ENCODE data around the gene IRAK1BP1.
"Not testable (repeated sequence)": the region's sequence is repeated elsewhere in the genome, so short reads cannot be mapped to it uniquely, and the experiment has no call there.

Gene IRAK1BP1, protein sequence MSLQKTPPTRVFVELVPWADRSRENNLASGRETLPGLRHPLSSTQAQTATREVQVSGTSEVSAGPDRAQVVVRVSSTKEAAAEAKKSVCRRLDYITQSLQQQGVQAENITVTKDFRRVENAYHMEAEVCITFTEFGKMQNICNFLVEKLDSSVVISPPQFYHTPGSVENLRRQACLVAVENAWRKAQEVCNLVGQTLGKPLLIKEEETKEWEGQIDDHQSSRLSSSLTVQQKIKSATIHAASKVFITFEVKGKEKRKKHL

DNA sequence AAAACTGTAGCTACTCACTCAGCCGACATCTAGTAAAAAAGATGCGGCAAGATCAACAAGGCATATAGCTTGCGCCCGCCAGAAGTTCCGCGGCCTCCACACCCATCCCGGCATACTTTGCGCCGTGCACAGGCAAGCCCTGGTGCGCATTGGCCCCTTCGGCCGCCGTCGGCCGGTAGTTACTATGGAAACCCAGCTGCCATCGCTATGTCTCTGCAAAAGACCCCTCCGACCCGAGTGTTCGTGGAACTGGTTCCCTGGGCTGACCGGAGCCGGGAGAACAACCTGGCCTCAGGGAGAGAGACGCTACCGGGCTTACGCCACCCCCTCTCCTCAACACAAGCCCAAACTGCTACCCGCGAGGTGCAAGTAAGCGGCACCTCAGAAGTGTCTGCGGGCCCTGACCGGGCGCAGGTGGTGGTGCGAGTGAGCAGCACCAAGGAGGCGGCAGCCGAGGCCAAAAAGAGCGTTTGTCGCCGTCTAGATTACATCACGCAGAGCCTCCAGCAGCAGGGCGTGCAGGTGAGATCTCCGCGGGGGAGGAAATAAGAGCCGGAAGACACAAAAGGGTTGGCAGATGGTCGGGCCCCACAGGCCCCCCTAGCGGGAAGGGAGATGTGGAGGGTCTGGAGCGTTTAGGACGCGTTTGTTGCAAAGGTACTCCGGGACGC, at the start of gene IRAK1BP1:
Gene IRAK1BP1, plus strand, starts transcription at position 182 of the 671 bp plus-strand sequence. Its CDS starts 26 bp downstream, at position 208.
- peak; percentile 79 to 86 for DNase-seq

DNA sequence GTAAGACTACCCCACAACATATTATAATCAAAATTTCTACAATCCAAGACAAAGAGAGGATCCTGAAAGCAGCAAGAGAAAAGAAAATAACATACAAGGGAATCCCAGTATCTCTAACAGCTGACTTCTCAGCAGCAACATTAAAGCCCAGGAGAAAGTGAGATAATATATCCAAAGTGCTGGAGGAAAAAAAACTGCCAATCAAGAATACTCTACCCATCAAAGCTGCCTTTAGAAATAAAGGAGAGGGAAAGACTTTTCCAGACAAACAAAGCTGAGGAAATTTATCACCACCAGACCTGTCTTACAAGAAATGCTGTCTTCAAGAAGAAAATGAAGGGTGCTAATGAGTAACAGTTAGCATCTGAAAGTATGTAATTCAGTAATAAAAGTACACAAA, 43.3 kb upstream of the IRAK1BP1 start:
- no peak for DNase-seq

DNA sequence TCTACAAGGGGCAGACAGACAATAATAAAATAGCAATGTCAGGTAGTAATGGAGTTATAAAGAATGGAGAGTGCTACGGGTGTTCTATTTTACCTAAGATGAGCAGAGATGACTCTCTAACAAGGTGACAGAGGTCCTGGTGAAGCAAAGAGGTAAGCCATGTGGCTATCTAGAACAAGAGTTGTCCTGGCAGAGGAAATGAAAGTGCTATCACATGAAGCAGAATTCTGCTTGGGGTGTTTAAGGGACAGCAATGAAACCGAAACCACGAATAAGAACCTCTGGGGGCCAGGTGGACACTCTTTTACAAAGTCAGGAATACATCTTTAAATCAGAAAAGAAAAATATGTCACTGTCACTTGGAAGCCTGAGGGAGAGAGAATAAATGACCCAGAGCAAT, 37.9 kb upstream of the IRAK1BP1 start:
- DNase-seq: no peak

DNA sequence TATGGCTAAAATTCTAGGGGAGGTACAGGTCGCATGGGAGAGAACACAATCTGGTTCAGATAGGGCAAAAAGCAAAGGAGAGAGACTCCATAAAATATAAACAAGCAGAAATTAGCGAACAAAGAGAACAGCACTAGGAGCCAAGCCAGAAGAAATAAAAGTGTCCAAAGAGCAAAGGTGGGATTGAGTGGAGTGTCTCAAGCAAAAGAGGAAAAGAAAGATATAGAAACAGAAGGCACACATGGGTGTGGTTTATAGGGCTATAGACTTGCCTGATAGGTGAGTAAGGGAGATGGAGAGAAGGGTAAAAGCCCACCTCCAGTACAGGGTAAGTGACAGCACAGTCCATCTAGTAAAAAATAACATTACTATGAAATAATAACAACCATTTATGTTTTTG, 36.5 kb upstream of the IRAK1BP1 start:
- no peak for DNase-seq

DNA sequence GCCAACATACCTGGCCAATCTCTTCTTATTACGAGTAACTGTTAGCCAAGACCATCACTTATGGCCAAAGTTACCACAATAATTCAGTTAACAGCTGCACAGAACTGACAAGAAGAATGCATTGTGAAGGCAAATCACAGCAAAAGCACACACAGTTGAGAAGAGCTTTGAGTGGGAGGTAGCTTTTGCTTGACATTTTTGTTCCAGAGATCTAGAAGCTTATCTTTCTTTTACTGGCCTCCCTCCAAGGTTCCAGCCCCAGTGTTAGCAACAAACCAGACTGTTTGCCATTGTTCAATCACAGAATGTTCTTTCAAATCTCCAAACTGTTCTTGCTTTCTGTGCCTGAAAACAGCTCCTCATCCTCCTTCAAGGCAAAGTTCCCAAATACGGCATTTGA, 35.9 kb upstream of the IRAK1BP1 start:
- no peak for DNase-seq

DNA sequence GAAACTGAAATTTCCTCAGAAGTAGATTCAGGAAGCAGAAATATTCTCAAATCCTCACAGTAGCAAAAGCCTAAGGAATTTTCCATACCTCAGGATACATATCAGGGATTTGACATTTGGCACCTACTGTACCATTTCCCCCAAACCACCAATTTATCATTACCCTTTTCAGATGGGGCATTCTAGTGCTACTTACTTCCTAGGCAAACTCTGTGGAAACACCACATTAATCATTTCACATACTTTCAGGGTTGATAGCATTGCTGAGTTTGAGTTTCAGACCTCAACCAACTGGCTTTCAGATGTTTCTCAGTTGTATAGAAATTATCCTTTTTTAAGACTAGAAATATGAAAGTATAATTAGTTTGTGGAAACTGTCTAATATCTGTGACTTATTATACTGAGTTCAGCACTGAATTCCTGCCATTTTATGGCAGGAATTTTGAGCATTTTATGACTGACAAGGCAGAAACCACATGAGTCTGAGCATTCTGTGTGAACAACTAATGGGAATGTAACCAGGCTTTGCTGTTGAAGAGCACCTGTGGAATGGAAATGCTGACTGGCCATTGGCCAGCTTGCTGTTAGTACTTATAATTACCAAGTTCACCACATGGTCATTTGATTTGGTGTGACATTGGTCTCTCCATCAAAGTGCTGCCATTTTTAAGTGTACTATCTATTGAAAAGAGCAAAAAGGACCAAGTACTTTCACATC, 35.1 kb upstream of the IRAK1BP1 start:
- no peak for DNase-seq

DNA sequence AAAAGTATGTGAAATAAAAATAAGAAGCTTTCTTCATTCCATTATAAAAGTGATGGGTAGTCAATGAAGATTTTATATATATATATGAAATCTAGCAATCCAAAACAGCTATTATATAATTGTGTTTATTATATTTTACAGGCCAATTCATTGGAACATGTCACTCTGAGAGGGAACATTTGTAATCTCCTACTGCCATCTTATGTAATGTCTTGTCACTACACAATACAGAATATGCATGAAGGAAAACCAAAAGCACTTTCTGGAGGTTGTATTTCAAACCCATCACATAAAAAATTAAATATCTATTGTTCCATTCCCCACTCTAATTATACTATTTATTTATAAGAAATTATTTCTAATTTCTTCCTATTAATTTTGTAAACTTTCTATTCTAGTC, 31.5 kb upstream of the IRAK1BP1 start:
- DNase-seq: peak; percentile 32 to 49

DNA sequence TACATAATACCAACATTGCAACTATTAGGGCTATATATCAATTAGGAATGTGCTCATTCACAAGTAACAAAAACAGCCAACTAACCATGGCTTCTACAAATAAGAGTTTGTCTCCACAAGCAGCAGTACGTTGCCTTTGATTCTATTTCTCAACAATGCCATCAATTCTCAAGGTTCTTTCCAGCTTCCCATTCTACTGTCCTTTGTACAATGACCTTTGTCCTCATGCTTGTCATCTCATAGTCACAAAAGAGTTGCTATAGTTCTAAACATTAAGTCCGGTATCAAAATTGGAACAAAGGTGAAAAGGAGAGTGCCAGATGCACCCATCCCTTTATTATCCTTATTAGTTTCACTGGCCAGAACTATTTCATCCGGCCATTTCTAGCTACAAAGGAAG, 30.8 kb upstream of the IRAK1BP1 start:
- DNase-seq: no peak

DNA sequence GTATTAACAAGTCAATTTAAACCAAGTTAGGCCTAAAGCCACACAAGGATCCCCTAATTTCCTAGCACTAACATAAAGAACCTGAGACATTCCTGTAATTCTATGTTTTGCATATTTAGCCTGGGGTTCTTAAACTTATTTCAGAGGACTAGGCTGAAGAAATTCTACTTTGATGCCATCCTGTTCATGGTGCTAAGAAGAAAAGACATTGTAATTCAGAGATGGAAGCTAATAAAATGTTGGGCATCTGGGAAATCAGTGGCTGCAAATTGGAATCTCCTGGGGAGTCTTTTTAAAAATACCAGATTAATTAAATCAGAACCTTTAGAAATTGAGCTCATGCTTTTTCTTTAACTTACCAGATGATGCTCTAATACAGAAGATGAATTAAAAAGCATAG, 26.2 kb upstream of the IRAK1BP1 start:
- no peak for DNase-seq

DNA sequence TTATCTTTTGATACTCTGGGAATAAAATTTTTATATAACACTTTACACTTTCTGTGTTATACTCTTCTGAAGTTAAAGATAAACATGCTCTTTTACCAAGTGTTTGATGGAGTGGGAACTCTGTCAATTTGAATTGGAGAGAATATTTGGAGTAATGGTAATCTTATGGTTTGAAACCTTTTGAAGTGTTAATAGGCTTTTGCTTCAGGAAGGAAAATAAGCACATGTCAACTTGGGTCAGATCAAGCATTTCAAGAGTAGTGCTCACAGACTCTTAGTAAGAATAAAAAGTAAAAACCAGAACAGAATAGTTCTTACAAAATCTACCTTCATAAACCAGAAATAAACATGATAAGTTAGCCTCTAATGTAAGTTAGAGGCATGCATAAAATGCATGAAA, 24.4 kb upstream of the IRAK1BP1 start:
- no peak for DNase-seq

DNA sequence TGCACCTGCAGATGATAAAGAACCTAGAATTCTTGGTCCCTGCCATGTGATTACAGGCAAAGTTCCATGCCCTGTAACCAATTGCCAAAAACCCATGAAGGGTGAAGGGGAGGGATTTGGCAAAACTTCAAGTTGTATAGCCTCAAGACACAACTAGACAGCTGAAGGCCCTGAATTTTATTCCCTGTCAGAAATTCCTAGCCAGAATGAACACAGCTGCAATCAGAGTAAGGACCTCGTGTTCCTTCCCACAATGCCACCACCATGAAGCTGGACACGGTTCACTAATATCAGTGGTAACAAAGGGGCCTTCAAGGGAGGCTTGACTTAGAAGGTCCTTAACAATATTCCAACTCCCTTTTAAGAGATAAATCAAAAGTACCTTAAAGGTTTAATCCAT, 22.5 kb upstream of the IRAK1BP1 start:
- DNase-seq: no peak

DNA sequence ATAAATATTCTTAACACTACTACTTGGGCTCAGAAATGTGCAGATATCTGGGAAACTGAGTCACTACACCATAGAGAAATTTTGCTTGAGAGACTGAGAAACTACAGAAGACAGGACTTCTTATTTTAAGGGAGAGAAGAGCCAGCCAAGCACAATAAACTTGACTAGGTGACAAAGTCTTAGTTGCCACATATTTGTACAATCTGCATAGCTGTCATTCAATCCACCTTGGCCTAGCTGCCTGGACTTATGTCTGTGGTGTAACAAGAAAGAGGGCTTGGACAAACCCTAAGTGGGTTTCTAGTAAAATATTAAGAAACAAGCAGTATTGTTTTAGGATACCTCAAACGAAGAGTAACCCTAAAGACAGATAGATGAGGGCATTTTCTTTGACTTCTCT, 21.8 kb upstream of the IRAK1BP1 start:
- DNase-seq: no peak

DNA sequence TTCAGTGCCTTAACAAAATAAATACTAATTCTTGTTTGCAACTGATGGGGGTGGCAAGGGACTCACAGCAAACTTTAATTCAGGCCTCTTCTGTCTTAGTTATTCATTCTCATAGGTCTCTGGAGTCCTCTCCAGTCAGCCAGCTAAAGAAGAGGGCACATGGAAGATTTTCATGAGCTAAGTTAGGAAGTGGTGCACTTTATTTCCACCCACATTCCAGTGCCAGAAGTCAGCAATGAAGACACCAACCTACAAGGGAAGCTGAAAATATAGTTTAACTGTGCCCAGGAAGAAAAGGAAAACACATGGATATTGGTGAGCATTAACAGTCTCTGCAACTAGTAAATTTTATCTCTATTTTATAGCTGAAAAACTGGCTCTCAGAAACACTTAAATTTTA, 16.7 kb upstream of the IRAK1BP1 start:
- no peak for DNase-seq

DNA sequence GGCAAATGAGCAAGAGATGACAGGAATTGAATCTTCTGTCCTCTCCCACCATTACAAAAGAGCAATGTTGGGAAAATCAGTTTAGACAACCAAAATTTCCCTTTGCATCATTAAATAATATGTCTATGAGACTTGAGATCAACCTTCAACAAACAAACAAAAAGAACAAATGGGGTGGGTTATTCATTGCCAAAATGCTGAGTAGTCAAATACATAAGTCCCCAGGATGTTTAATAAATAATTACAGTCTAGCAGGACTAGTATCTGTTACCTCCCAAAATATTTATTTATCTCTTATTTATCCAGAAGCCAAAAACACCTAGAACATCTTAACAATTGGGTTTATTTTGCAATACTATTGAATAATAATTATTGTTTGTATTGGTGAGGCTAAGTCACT, 16.2 kb upstream of the IRAK1BP1 start:
- no peak for DNase-seq

DNA sequence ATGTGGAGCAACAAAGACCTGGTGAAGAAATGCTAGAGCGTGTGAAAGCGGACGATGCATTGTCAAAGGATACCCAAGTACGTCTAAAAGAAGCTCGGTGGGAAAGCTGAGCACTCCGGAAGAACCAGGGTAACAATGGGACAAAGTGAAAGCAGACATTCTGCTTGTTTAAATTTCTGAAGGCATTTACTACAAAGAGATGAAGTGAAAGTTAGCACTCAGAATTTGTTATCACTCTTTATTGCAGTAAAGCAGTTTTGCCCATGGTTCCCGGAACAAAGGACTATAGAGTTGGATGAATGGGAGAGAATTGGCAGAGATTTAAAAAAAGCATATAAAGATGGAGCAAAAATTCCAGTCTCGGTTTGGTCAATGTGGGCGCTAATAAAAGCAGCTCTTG, 12.8 kb upstream of the IRAK1BP1 start:
- DNase-seq: no peak

DNA sequence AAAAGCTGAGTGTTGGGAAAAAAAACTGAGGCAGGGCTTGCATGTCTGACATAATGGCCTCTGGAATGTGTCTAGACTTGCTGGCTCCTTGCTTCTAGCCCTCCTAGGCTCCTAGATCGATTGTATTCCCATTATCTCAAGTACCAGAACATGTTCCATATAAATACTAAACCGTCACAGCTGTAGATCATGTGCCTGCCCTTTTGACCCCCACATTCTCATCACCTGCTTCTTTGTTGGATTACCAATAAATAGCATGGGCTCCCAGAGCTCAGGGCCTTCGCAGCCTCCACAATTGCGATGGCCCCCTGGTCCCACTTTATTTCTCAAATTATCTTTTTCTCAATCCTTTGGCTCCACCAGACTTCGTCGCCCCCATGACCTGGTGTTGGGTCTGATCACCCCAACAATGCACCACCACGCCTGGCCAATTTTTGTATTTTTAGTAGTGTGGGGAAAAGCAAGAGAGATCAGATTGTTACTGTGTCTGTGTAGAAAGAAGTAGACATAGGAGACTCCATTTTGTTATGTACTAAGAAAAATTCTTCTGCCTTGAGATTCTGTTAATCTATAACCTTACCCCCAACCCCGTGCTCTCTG, 8.9 kb upstream of the IRAK1BP1 start:
- not testable (repeated sequence) for DNase-seq

DNA sequence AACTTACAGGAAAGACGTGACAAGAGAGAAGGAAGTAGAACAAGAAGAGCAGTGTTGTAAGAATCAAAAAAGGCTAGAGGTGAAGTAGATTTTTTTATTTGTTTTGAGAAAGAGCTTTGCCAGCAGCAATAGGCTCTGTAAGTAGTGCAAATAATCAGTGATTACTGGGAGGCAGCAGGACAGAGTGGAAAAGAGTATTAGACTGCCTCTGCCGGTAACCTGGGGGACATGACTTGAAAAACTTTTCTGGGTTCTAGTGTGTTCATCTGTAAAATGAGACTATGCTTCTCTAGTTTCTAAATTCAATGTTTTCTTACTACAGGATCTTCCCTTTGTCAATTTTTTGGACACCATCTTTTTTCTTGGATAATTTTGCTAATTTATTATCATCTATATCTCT, 5.8 kb upstream of the IRAK1BP1 start:
- DNase-seq: peak; percentile 20 to 37

DNA sequence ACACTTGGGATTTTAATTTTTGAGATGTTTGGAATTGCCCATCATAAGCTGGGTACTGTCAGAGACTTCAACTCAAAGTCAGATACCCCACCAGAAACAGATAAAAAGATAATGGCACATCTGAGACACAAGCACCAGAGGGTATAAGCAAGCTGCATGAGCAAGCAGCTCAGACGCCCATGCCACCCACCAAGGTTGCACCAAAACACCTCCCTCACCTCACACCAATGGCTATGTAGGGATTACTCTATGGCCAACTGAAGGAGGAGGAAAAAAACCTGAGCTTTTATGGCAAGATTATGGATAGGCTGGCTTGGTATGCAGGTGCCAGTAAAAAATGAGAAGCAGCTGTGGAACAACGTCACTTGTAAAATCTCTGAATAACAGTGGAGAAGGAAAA, 3.8 kb upstream of the IRAK1BP1 start:
- no peak for DNase-seq

DNA sequence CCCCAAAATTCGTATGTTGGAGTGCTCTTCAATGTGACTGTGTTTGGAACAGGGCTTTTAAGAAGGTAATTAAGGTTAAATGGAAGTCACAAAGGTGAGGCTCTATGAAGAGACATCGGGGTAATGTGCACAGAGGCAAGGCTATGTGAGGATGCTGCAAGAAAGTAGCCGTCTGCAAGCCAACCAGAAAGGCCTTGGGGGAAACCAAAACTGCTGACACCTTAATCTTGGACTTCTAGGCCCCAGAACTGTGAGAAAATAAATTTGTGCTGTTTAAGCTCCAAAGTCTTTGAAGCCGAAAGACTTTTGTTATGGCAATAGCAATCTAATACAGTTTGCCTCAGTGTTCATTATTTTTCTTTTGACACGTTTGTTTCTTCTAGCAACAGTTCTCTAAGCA, 2.4 kb upstream of the IRAK1BP1 start:
- no peak for DNase-seq

DNA sequence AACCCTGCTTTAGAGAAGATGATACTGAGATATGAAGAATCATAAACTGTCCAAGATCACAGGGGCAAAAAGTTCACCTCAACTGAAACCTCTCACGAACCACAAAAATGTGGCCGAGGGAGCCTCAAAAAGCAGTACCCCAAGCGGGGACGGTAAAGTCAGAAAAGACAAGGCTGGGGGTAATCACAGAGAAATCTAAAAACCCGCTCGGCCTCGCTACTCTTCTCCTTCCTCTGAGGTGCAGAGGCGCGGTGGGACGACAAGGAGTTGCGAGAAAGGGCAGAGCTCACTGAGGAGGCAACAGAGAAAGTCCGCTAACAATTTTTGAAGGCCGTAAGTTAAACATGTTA, 356 bp upstream of the IRAK1BP1 start:
- peak in 1 of 2 experiments; percentile 64 for DNase-seq

DNA sequence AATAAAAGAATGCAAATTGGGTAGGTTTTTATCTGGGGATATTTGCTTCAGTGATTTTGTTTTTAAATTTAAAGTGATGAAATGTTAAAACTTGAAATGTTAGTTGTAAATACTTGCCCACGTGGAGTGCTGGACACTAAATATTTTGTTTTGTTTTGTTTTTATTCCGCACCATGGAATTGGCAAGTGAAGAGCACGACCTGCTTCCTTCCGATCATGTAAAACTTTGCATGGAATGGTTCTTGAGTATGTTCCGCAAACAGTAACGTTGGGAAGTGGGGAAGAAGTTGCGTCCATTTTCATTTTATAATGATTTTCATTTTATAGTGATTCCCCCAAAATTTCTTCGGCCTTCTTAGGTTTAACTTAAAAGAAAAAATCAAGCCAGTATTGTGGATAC, 765 bp downstream of the IRAK1BP1 start:
- no peak for DNase-seq

DNA sequence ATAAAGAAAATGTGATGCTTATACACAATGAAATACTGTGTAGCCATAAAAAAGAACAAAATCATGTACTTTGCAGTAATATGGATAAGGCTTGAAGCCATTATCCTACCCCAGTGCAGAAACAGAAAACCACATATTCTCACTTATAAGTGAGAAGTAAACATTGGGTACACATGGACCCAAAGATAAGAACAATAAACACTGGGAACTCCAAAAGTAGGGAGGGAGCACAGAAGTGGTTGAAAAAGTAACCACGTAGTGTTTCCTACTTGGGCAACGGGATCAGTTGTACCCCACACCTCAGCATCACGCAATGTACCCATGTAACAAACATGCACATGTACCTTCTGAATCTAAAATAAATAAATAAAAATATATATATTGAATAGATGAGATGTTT, 8.2 kb downstream of the IRAK1BP1 start:
- no peak for DNase-seq

DNA sequence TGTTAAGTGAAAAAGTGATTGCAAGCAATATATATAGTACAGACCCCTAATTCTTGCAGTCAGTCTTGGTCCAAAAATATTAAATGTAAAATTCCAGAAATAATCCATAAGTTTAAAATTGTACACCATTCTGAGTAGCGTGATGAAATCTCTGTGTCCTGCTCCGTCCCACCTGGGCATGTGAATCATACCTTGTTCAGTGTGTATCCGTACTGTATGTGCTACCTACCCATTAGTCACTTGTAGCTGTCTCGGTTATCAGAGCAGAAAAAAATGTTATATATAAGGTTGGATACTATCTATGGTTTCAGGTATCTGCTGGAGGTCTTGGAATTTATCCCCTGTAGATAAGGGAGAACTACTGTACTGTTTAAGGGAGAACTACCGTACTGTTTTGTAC, 16.3 kb downstream of the IRAK1BP1 start:
- DNase-seq: no peak

DNA sequence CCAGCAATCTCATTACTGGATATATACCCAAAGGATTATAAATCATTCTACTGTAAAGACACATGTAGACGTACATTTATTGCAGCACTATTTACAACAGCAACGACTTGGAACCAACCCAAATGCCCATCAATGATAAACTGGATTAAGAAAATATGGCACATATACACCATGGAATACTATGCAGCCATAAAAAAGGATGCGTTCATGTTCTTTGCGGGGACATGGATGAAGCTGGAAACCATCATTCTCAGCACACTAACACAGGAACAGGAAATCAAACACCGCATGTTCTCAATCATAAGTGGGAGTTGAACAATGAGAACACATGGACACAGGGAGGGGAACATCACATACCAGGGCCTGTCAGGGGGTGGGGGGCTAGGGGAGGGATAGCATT, 22.6 kb downstream of the IRAK1BP1 start:
- not testable (repeated sequence) for DNase-seq

Measured in Kasumi-1 (cell line).